Keratinocyte (primary cell): Measurements from ENCODE around the gene KCNN4. TPM values are rescaled to one million over a fixed set of nuclear protein-coding genes. Genes with fewer than 3 reads are reported as not detected.
A peak's percentile ranks its signal among the peaks of the same experiment; 100 is the strongest.

Experiments
- DNase-seq: peaks from one replicate; pipeline ENCODE4 v3.0.0-alpha.2; 2011; ENCODE audit warnings: low read depth, missing footprints, low spot score
- FAIRE-seq: peaks from 2 replicates; lab custom pipeline; 2011; peaks lifted over from hg19 to GRCh38; lab: Jason Lieb, UNC
- H2AFZ ChIP-seq: 2 replicates; pipeline ENCODE4 v1.6.0; 2012; ENCODE audit warnings: low read length, control low read depth, inconsistent platforms; ENCODE audit not compliant: control insufficient read depth
- H3K27ac ChIP-seq: 2 replicates; pipeline ENCODE4 v1.5.1; 2011; ENCODE audit warnings: low read length; ENCODE audit not compliant: control insufficient read depth, insufficient read depth
- H3K27me3 ChIP-seq: 3 replicates; pipeline ENCODE4 v1.6.0; 2011; ENCODE audit warnings: low read length; ENCODE audit not compliant: control insufficient read depth, insufficient read depth; ENCODE audit errors: extremely low read depth
- H3K36me3 ChIP-seq, 2 experiments: 2 replicates in 1 of 2; 3 replicates in 1 of 2; pipeline ENCODE4 v1.5.1; 2011; ENCODE audit warnings: low read length in 2 of 2, mild to moderate bottlenecking in 1 of 2; ENCODE audit not compliant: control insufficient read depth in 2 of 2, insufficient read depth in 2 of 2; ENCODE audit errors: extremely low read depth in 1 of 2
- H3K4me1 ChIP-seq: 3 replicates; pipeline ENCODE4 v1.5.1; 2011; ENCODE audit warnings: low read length; ENCODE audit not compliant: control insufficient read depth, insufficient read depth; ENCODE audit errors: extremely low read depth
- H3K4me2 ChIP-seq: 3 replicates; pipeline ENCODE4 v1.6.0; 2011; ENCODE audit warnings: low read depth, low read length; ENCODE audit not compliant: control insufficient read depth, insufficient read depth; ENCODE audit errors: extremely low read depth
- H3K4me3 ChIP-seq, 3 experiments: fragments of 200-600 bp in 1 of 3; sonication (generic) in 1 of 3; 2 replicates in 2 of 3; 3 replicates in 1 of 3; pipeline ENCODE4 v1.5.1; 2011 to 2016; ENCODE audit warnings: low read length in 3 of 3, mild to moderate bottlenecking in 3 of 3, control low read depth in 2 of 3, inconsistent platforms in 1 of 3, low read depth in 1 of 3, mixed read lengths in 1 of 3, mixed run types in 1 of 3, moderate library complexity in 1 of 3; ENCODE audit not compliant: control insufficient read depth in 2 of 3, insufficient read depth in 2 of 3; ENCODE audit errors: extremely low read depth in 1 of 3
- H3K79me2 ChIP-seq: 2 replicates; pipeline ENCODE4 v1.6.0; 2012; ENCODE audit warnings: low read length; ENCODE audit not compliant: control insufficient read depth, insufficient read depth
- H3K9ac ChIP-seq: 3 replicates; pipeline ENCODE4 v1.6.0; 2011; ENCODE audit warnings: low read length; ENCODE audit not compliant: control insufficient read depth, insufficient read depth; ENCODE audit errors: extremely low read depth
- H3K9me1 ChIP-seq: 3 replicates; pipeline ENCODE4 v1.6.0; 2011; ENCODE audit warnings: low read length; ENCODE audit not compliant: control insufficient read depth, insufficient read depth; ENCODE audit errors: extremely low read depth
- H3K9me3 ChIP-seq: 2 replicates; pipeline ENCODE4 v1.5.1; 2012; ENCODE audit warnings: low read depth, low read length; ENCODE audit not compliant: control insufficient read depth
- H4K20me1 ChIP-seq: 3 replicates; pipeline ENCODE4 v1.6.0; 2011; ENCODE audit warnings: low read length; ENCODE audit not compliant: control insufficient read depth, insufficient read depth; ENCODE audit errors: extremely low read depth
- EZH2 ChIP-seq: IDR thresholded peaks from one replicate; pipeline ENCODE4 v1.6.1; 2012; ENCODE audit warnings: inconsistent platforms, mild to moderate bottlenecking, low read length, moderate library complexity
- dilution Hi-C: fragments of 300-500 bp; cut with MboI; formaldehyde crosslinking; loops from one replicate; pipeline ENCODE4 v1.7.0; 2020; ENCODE audit warnings: low sequenced_read_pairs; ENCODE audit not compliant: extremely low pct_ligation_motif_present
- polyA plus RNA-seq, 5 experiments: library from polyadenylated mRNA; depleted of rRNA in 3 of 5; stranded (reverse) in 3 of 5; stranded (forward) in 1 of 5; unstranded in 1 of 5; fragments of >200 nt; gene quantifications; 1 replicate in 1 of 5; 2 replicates in 3 of 5; 3 replicates in 1 of 5; pipeline versions ENCODE4 v1.2.1 to v1.2.3, GENCODE V29; 2011 to 2012; ENCODE audit warnings: missing spikeins in 2 of 5, low read depth in 1 of 5, low replicate concordance in 1 of 5
- TF ChIP-seq, protein P1 (sequence below), 3 experiments: IDR thresholded peaks in 1 of 3; conservative IDR thresholded peaks in 1 of 3; optimal IDR thresholded peaks in 1 of 3; 2 replicates in 2 of 3; 3 replicates in 1 of 3; pipeline versions ENCODE3 to v1.5.1; 2011; ENCODE audit warnings: low read length in 3 of 3, mild to moderate bottlenecking in 3 of 3, moderate library complexity in 2 of 3, control low read depth in 1 of 3, inconsistent platforms in 1 of 3; ENCODE audit not compliant: insufficient read depth in 2 of 3; ENCODE audit errors: extremely low read depth in 1 of 3

Gene KCNN4
- polyA plus RNA-seq, 1 donor (not counting 4 experiments of a cell fraction or from before 2014, with no cell fraction given): 9.8 TPM

DNA sequence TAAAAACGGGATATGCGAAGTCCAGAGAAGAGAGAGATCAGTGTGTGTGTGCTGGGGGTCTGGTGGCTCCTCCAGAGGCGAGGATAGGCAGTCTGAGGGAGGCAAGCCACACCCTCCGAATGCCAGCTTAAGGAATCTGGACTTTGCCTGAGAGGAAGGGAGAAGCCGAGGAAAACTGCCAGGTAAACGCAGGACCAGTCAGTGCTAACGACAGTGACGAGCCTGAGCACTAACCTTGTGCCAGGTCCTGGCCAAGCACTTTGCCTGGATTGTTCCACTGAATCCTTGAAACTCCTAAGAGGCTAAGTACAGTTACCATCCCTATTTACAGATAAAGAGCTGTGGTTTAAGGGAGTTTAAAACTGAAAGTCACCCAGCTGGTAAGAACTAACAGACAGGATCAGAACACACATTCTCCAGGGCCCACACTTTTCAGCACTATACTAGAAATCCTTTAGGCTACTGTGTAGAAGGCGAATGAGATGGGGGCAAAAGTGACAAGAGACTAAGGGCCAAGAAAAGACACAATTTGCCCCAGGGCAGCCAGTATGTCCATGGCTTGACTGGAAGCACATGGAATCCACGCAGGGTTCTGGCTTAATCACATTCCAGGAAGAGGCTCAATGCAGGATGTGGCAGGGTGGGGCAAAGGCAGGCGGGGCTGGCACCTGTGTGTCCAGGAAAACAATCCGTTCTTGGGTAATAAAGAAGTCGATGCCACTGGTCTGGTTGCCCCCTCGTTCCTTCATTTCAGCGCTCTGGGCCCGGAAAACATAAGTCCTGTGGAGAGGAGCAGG, 41.1 kb downstream of the KCNN4 start:
- dilution Hi-C loops: no loop called here
- peak; percentile 86 for FAIRE-seq
- peak overlapping the region; percentile 84 for H3K4me2 ChIP-seq
- peak overlapping the region in 2 of 3 experiments; percentile 43 to 56 for H3K4me3 ChIP-seq
- H2AFZ ChIP-seq: peak overlapping the region; percentile 75
- no peaks in the 10 kb centered on the region for H3K9me1 ChIP-seq
- H3K27ac ChIP-seq: peak overlapping the region; percentile 76
- no peak for DNase-seq
- H3K9ac ChIP-seq: peak overlapping the region; percentile 75
- H3K27me3 ChIP-seq: no peaks in the 10 kb centered on the region
- TF ChIP-seq, protein P1, sequence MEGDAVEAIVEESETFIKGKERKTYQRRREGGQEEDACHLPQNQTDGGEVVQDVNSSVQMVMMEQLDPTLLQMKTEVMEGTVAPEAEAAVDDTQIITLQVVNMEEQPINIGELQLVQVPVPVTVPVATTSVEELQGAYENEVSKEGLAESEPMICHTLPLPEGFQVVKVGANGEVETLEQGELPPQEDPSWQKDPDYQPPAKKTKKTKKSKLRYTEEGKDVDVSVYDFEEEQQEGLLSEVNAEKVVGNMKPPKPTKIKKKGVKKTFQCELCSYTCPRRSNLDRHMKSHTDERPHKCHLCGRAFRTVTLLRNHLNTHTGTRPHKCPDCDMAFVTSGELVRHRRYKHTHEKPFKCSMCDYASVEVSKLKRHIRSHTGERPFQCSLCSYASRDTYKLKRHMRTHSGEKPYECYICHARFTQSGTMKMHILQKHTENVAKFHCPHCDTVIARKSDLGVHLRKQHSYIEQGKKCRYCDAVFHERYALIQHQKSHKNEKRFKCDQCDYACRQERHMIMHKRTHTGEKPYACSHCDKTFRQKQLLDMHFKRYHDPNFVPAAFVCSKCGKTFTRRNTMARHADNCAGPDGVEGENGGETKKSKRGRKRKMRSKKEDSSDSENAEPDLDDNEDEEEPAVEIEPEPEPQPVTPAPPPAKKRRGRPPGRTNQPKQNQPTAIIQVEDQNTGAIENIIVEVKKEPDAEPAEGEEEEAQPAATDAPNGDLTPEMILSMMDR (optimal IDR thresholded peaks at IDR 0.05 in 1 of 3, IDR thresholded peaks at IDR 0.05 in 1 of 3, conservative IDR thresholded peaks at IDR 0.05 in 1 of 3; ENCODE audit: extremely low read depth in 1 of 3, insufficient read depth in 2 of 3, low read length in 3 of 3): no peak
- TF ChIP-seq EZH2: no peak
- no peaks in the 10 kb centered on the region for H3K9me3 ChIP-seq
- H3K4me1 ChIP-seq: peaks cover 19% of the 10 kb centered on the region
- no peaks in the 10 kb centered on the region for H3K79me2 ChIP-seq
- peaks cover 48 to 58% of the 10 kb centered on the region in 2 experiments for H3K36me3 ChIP-seq
- no peaks in the 10 kb centered on the region for H4K20me1 ChIP-seq

DNA sequence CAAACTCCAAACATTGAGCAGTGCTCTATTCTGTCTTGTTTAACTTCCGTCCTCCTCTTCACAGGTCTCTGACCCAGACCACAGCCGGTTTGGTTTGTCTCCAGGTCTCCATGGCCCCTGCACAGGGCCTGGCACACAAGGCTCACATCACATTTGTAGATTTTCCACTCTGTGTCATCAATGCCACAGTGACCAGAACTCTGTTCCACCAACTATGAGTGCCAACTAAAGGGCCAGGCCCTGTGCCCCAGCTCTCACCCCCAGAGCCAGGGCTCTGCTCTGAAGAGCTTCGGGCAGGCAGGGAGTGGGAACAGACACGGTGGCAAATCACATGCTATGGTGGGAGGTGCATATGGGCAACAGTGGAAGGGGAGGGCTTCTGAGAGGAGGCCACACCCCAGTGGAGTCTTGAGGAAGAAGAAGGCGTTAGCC, 42.0 kb downstream of the KCNN4 start:
- DNase-seq (no peak), FAIRE-seq (no peak)
- Histone ChIP-seq H3K9ac (peak overlapping the region; percentile 75), H3K4me3 (no peak overlapping the region), H3K4me2 (peak overlapping the region; percentile 84), H3K36me3 (peaks cover 46 to 57% of the 10 kb centered on the region in 2 experiments), H3K9me1 (no peaks in the 10 kb centered on the region), H2AFZ (no peak overlapping the region), H3K27me3 (no peaks in the 10 kb centered on the region), H3K79me2 (no peaks in the 10 kb centered on the region), H3K9me3 (no peaks in the 10 kb centered on the region), H3K27ac (peak overlapping the region; percentile 76), H4K20me1 (no peaks in the 10 kb centered on the region), H3K4me1 (peaks cover 19% of the 10 kb centered on the region)
- TF ChIP-seq EZH2: no peak
- TF ChIP-seq, protein P1 (optimal IDR thresholded peaks at IDR 0.05 in 1 of 3, IDR thresholded peaks at IDR 0.05 in 1 of 3, conservative IDR thresholded peaks at IDR 0.05 in 1 of 3; ENCODE audit: extremely low read depth in 1 of 3, insufficient read depth in 2 of 3, low read length in 3 of 3): no peak
- dilution Hi-C loops: no loop called here
